ENCODE data around the gene CCND1.

DNA sequence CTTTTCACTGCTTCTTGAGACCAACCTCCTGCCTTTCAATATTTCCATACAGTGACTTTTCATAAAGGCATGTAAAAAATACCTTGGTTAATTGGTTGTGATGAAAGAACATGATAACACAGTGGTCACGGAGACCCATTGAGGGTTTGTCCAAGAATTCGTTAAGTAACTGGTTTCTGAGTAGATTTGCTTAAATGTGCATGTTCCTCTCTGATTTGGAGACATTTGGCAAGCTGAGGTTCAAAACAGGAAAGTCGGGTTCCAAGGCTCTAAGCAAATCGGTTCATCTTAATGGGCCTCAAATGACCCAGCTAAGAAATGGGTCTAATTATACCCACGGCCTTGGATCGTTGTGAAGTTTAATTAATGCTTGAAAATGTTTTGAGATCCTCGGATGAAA is 36.9 kb upstream of the CCND1 start:
- TF ChIP-seq, protein P1, sequence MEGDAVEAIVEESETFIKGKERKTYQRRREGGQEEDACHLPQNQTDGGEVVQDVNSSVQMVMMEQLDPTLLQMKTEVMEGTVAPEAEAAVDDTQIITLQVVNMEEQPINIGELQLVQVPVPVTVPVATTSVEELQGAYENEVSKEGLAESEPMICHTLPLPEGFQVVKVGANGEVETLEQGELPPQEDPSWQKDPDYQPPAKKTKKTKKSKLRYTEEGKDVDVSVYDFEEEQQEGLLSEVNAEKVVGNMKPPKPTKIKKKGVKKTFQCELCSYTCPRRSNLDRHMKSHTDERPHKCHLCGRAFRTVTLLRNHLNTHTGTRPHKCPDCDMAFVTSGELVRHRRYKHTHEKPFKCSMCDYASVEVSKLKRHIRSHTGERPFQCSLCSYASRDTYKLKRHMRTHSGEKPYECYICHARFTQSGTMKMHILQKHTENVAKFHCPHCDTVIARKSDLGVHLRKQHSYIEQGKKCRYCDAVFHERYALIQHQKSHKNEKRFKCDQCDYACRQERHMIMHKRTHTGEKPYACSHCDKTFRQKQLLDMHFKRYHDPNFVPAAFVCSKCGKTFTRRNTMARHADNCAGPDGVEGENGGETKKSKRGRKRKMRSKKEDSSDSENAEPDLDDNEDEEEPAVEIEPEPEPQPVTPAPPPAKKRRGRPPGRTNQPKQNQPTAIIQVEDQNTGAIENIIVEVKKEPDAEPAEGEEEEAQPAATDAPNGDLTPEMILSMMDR (IDR thresholded peaks at IDR 0.05; ENCODE audit: poor library complexity), result no peak
- TF ChIP-seq EZH2 (IDR thresholded peaks at IDR 0.05; ENCODE audit: borderline replicate concordance), result no peak

Measured in hepatocyte (in vitro differentiated cells).